HepG2 (cell line): ENCODE results near the gene CENPW. TPM values are rescaled to one million over a fixed set of nuclear protein-coding genes. Genes with fewer than 3 reads are reported as not detected.

Source experiments
- ELF1 ChIP-seq: sonication (generic); formaldehyde crosslinking; IDR thresholded peaks from 2 replicates; pipeline ENCODE4 v1.4.0; 2020; ENCODE audit warnings: missing genetic modification reagents
- GLI4 ChIP-seq: sonication (generic); formaldehyde crosslinking; IDR thresholded peaks from 2 replicates; pipeline ENCODE4 v1.5.1; 2020; ENCODE audit warnings: missing genetic modification reagents, mild to moderate bottlenecking, moderate library complexity, borderline replicate concordance
- KIAA2018 ChIP-seq: sonication (generic); formaldehyde crosslinking; IDR thresholded peaks from 2 replicates; pipeline ENCODE4 v1.5.0; 2020; ENCODE audit warnings: mild to moderate bottlenecking, missing genetic modification reagents, borderline replicate concordance
- NR1H2 ChIP-seq: sonication (generic); formaldehyde crosslinking; IDR thresholded peaks from 2 replicates; pipeline ENCODE4 v1.8.1; 2022; ENCODE audit warnings: low read depth, missing genetic modification reagents, borderline replicate concordance
- PBX2 ChIP-seq: IDR thresholded peaks from 2 replicates; pipeline ENCODE4 v1.6.1; 2016; ENCODE audit warnings: control low read depth
- TFDP1 ChIP-seq: IDR thresholded peaks from 2 replicates; pipeline ENCODE4 v1.6.1; 2016; ENCODE audit warnings: missing compliant biosample characterization, missing genetic modification reagents, borderline replicate concordance
- ZBTB21 ChIP-seq: sonication (generic); formaldehyde crosslinking; IDR thresholded peaks from 2 replicates; pipeline ENCODE4 v1.4.0; 2020; ENCODE audit warnings: missing genetic modification reagents
- ZEB1 ChIP-seq: IDR thresholded peaks from 2 replicates; pipeline ENCODE4 v1.6.1; 2012; ENCODE audit warnings: mild to moderate bottlenecking, low read depth, inconsistent platforms; ENCODE audit not compliant: insufficient replicate concordance
- ZFX ChIP-seq: sonication (generic); formaldehyde crosslinking; IDR thresholded peaks from 2 replicates; pipeline ENCODE4 v1.4.0; 2020; ENCODE audit warnings: mild to moderate bottlenecking, low read depth, missing genetic modification reagents, moderate library complexity
- ZNF17 ChIP-seq: sonication (generic); formaldehyde crosslinking; IDR thresholded peaks from 2 replicates; pipeline ENCODE4 v1.5.0; 2020; ENCODE audit warnings: mild to moderate bottlenecking, missing genetic modification reagents
- ZNF24 ChIP-seq: fragments of 450-650 bp; IDR thresholded peaks from 2 replicates; pipeline ENCODE4 v1.6.1; 2017; ENCODE audit warnings: antibody characterized with exemption, mild to moderate bottlenecking
- ZNF574 ChIP-seq: sonication (generic); formaldehyde crosslinking; IDR thresholded peaks from 2 replicates; pipeline ENCODE4 v1.4.0; 2020; ENCODE audit warnings: missing genetic modification reagents
- ZNF674 ChIP-seq: sonication (generic); formaldehyde crosslinking; IDR thresholded peaks from 2 replicates; pipeline ENCODE4 v1.5.0; 2020; ENCODE audit warnings: low read depth, mild to moderate bottlenecking, missing genetic modification reagents
- ZNF839 ChIP-seq: sonication (generic); formaldehyde crosslinking; IDR thresholded peaks from 2 replicates; pipeline ENCODE4 v1.4.0; 2020; ENCODE audit warnings: missing genetic modification reagents, mild to moderate bottlenecking, borderline replicate concordance
- ZNF841 ChIP-seq: sonication (generic); formaldehyde crosslinking; IDR thresholded peaks from 2 replicates; pipeline ENCODE4 v1.8.1; 2023; ENCODE audit warnings: missing genetic modification reagents, borderline replicate concordance
- polyA plus RNA-seq, 8 experiments: library from polyadenylated mRNA; depleted of rRNA in 3 of 8; stranded (reverse) in 7 of 8; unstranded in 1 of 8; fragments of >200 nt; fragmentation: Illumina TruSeq in 4 of 8; extraction: Trizol in 4 of 8; gene quantifications; 2 replicates each; pipeline versions ENCODE4 v1.2.1 to v1.2.3, GENCODE V29; 2011 to 2016; ENCODE audit warnings: low read depth in 4 of 8, missing spikeins in 1 of 8, mixed read lengths in 1 of 8; ENCODE audit not compliant: insufficient read depth in 1 of 8
- total RNA-seq, 5 experiments: library from RNA; depleted of rRNA; stranded (reverse); fragments of >200 nt; fragmentation: Illumina TruSeq; extraction: Trizol; gene quantifications; 2 replicates each; pipeline ENCODE4 v1.2.3, GENCODE V29; 2016; ENCODE audit warnings: low read depth in 1 of 5

Gene CENPW
- total and polyA plus RNA-seq, 2 of the 13 experiments (the other 11 are each of a cell fraction or from before 2014, with no cell fraction given): 8.6 to 94.7 TPM

GRCh38 chr6:126339796-126340609 lies at the start of gene CENPW (continued):
- no peak for TF ChIP-seq KIAA2018
- TF ChIP-seq ZNF574: peak; percentile 91
- TF ChIP-seq ZNF674: no peak
- TF ChIP-seq ZNF24: no peak
- no peak for TF ChIP-seq ZNF839 (CRISPR knock-in tag)
- peak; percentile 72; the same call in 1 of the 2 replicates for TF ChIP-seq ELF1 (CRISPR knock-in tag)
- peak; percentile 68 for TF ChIP-seq ZFX (CRISPR knock-in tag)
- peak; percentile 89 for TF ChIP-seq ZBTB21 (CRISPR knock-in tag)
- TF ChIP-seq TFDP1 (CRISPR knock-in tag): peak; percentile 100
- TF ChIP-seq NR1H2 (CRISPR knock-in tag): no peak
- 0 out of 2 replicates have a peak, but pooled peaks have one; percentile 32 for TF ChIP-seq PBX2 (CRISPR knock-in tag)
- TF ChIP-seq GLI4 (CRISPR knock-in tag): no peak
- no peak for TF ChIP-seq ZNF17 (CRISPR knock-in tag)
- TF ChIP-seq ZNF841 (CRISPR knock-in tag): no peak
- no peak for TF ChIP-seq ZEB1
